Activated T-helper 1 cell treated with anti-CD3 and anti-CD28 coated beads, Interleukin-12 subunit alpha, Interleukin-12 subunit beta, Interleukin-2, Interleukin-4 antibody, amounts not matched to agents 30 ng/mL and 10 ng/mL and 1 ng/mL, durations not matched to agents 14 hours and 24 hours and 36 hours (primary cell): ENCODE data around the gene GDA. TPM values are rescaled to one million over a fixed set of nuclear protein-coding genes. Genes with fewer than 3 reads are reported as not detected.

ENCODE experiments used
- DNase-seq: peaks from one replicate; pipeline ENCODE4 v3.0.0; 2021; ENCODE audit warnings: low spot score
- H3K27ac Mint-ChIP-seq: one replicate; pipeline ENCODE4 v1.8.0; 2021; ENCODE audit warnings: mild to moderate bottlenecking, mixed read lengths
- H3K27me3 Mint-ChIP-seq: one replicate; pipeline ENCODE4 v1.8.0; 2022; ENCODE audit warnings: mild to moderate bottlenecking, moderate library complexity, mixed read lengths; ENCODE audit not compliant: insufficient read depth
- H3K36me3 Mint-ChIP-seq: one replicate; pipeline ENCODE4 v1.8.0; 2021; ENCODE audit warnings: low read depth, mixed read lengths
- H3K4me1 Mint-ChIP-seq: one replicate; pipeline ENCODE4 v1.8.0; 2021; ENCODE audit warnings: low read depth, mixed read lengths
- H3K4me3 Mint-ChIP-seq: one replicate; pipeline ENCODE4 v1.8.0; 2021; ENCODE audit warnings: mild to moderate bottlenecking, moderate library complexity, mixed read lengths
- H3K9me3 Mint-ChIP-seq: one replicate; pipeline ENCODE4 v1.8.0; 2021; ENCODE audit warnings: mixed read lengths
- intact Hi-C: fragments of 100-400 bp; cut with micrococcal nuclease; formaldehyde crosslinking; loops from one replicate; pipeline ENCODE4 v1.15.1; 2024
- total RNA-seq: library from RNA; stranded (reverse); gene quantifications from 2 replicates; pipeline ENCODE4 v1.2.3, GENCODE V29; 2022

The GDA gene
- total RNA-seq: not detected in 2 replicates

GRCh38 chr9:72149231-72149975 is at the start of gene GDA:
Gene GDA (plus strand): TSS chr9:72149440. CDS start chr9:72149560, 120 bp downstream.
- no peaks in the 10 kb centered on the region for H3K36me3 Mint-ChIP-seq
- peaks cover 23% of the 10 kb centered on the region for H3K27me3 Mint-ChIP-seq
- DNase-seq: no peak
- no peaks in the 10 kb centered on the region for H3K9me3 Mint-ChIP-seq
- H3K4me3 Mint-ChIP-seq: no peak within 1 kb of the TSS
- H3K4me1 Mint-ChIP-seq: no peaks in the 10 kb centered on the region
- no peak within 1 kb of the TSS for H3K27ac Mint-ChIP-seq
- intact Hi-C loops: no loop called here

- H3K4me1 Mint-ChIP-seq: no peaks in the 10 kb centered on the region
- no peaks in the 10 kb centered on the region for H3K36me3 Mint-ChIP-seq
- H3K27me3 Mint-ChIP-seq: no peaks in the 10 kb centered on the region
- no peak overlapping the region for H3K4me3 Mint-ChIP-seq
- no peaks in the 10 kb centered on the region for H3K9me3 Mint-ChIP-seq
- DNase-seq: no peak
- intact Hi-C loops: no loop called here
- no peak overlapping the region for H3K27ac Mint-ChIP-seq
Measured at GRCh38 chr9:72102520-72102919, 46.7 kb upstream of the GDA start.

- Mint-ChIP-seq H3K27me3 (no peaks in the 10 kb centered on the region), H3K27ac (no peak overlapping the region), H3K9me3 (no peaks in the 10 kb centered on the region), H3K4me1 (no peaks in the 10 kb centered on the region), H3K36me3 (no peaks in the 10 kb centered on the region), H3K4me3 (no peak overlapping the region)
- DNase-seq: no peak
- intact Hi-C loops: no loop called here
Measured at GRCh38 chr9:72113056-72113455, 36.2 kb upstream of the GDA start.

GRCh38 chr9:72119853-72120252 is 29.4 kb upstream of the GDA start:
- DNase-seq: no peak
- no peaks in the 10 kb centered on the region for H3K36me3 Mint-ChIP-seq
- H3K4me1 Mint-ChIP-seq: no peaks in the 10 kb centered on the region
- H3K4me3 Mint-ChIP-seq: no peak overlapping the region
- no peaks in the 10 kb centered on the region for H3K27me3 Mint-ChIP-seq
- intact Hi-C loops: no loop called here
- H3K9me3 Mint-ChIP-seq: no peaks in the 10 kb centered on the region
- no peak overlapping the region for H3K27ac Mint-ChIP-seq

GRCh38 chr9:72124947-72125346 is 24.3 kb upstream of the GDA start:
- Mint-ChIP-seq H3K27ac (no peak overlapping the region), H3K27me3 (peaks cover 2% of the 10 kb centered on the region), H3K36me3 (no peaks in the 10 kb centered on the region), H3K4me3 (no peak overlapping the region), H3K9me3 (no peaks in the 10 kb centered on the region), H3K4me1 (no peaks in the 10 kb centered on the region)
- intact Hi-C loops: no loop called here
- no peak for DNase-seq

GRCh38 chr9:72127753-72128152 is 21.5 kb upstream of the GDA start:
- Mint-ChIP-seq H3K4me3 (no peak overlapping the region), H3K27me3 (peaks cover 2% of the 10 kb centered on the region), H3K4me1 (no peaks in the 10 kb centered on the region), H3K27ac (no peak overlapping the region), H3K36me3 (no peaks in the 10 kb centered on the region), H3K9me3 (no peaks in the 10 kb centered on the region)
- DNase-seq: no peak
- intact Hi-C loops: no loop called here

GRCh38 chr9:72128526-72128925 is 20.7 kb upstream of the GDA start:
- H3K27ac Mint-ChIP-seq: no peak overlapping the region
- no peaks in the 10 kb centered on the region for H3K4me1 Mint-ChIP-seq
- H3K4me3 Mint-ChIP-seq: no peak overlapping the region
- intact Hi-C loops: no loop called here
- no peaks in the 10 kb centered on the region for H3K9me3 Mint-ChIP-seq
- H3K27me3 Mint-ChIP-seq: peaks cover 2% of the 10 kb centered on the region
- no peaks in the 10 kb centered on the region for H3K36me3 Mint-ChIP-seq
- DNase-seq: no peak

- H3K4me3 Mint-ChIP-seq: no peak overlapping the region
- no peaks in the 10 kb centered on the region for H3K9me3 Mint-ChIP-seq
- H3K27me3 Mint-ChIP-seq: peaks cover 2% of the 10 kb centered on the region
- no peak overlapping the region for H3K27ac Mint-ChIP-seq
- intact Hi-C loops: no loop called here
- no peaks in the 10 kb centered on the region for H3K36me3 Mint-ChIP-seq
- no peak for DNase-seq
- no peaks in the 10 kb centered on the region for H3K4me1 Mint-ChIP-seq
Measured at GRCh38 chr9:72129271-72130156, 19.7 kb upstream of the GDA start.

- Mint-ChIP-seq H3K27me3 (peaks cover 2% of the 10 kb centered on the region), H3K4me3 (no peak overlapping the region), H3K9me3 (no peaks in the 10 kb centered on the region), H3K4me1 (no peaks in the 10 kb centered on the region), H3K36me3 (no peaks in the 10 kb centered on the region), H3K27ac (no peak overlapping the region)
- DNase-seq: no peak
- intact Hi-C loops: no loop called here
Measured at GRCh38 chr9:72130321-72130720, 18.9 kb upstream of the GDA start.

GRCh38 chr9:72131206-72131605 is 18.0 kb upstream of the GDA start:
- Mint-ChIP-seq H3K4me3 (no peak overlapping the region), H3K27me3 (peaks cover 2% of the 10 kb centered on the region), H3K36me3 (no peaks in the 10 kb centered on the region), H3K27ac (no peak overlapping the region), H3K9me3 (no peaks in the 10 kb centered on the region), H3K4me1 (no peaks in the 10 kb centered on the region)
- no peak for DNase-seq
- intact Hi-C loops: no loop called here

GRCh38 chr9:72132052-72132451 is 17.2 kb upstream of the GDA start:
- no peak overlapping the region for H3K4me3 Mint-ChIP-seq
- no peak for DNase-seq
- H3K27me3 Mint-ChIP-seq: peaks cover 2% of the 10 kb centered on the region
- intact Hi-C loops: no loop called here
- H3K36me3 Mint-ChIP-seq: no peaks in the 10 kb centered on the region
- no peaks in the 10 kb centered on the region for H3K4me1 Mint-ChIP-seq
- H3K9me3 Mint-ChIP-seq: no peaks in the 10 kb centered on the region
- H3K27ac Mint-ChIP-seq: no peak overlapping the region

- no peak overlapping the region for H3K4me3 Mint-ChIP-seq
- H3K4me1 Mint-ChIP-seq: no peaks in the 10 kb centered on the region
- DNase-seq: no peak
- no peaks in the 10 kb centered on the region for H3K9me3 Mint-ChIP-seq
- intact Hi-C loops: no loop called here
- no peaks in the 10 kb centered on the region for H3K36me3 Mint-ChIP-seq
- no peak overlapping the region for H3K27ac Mint-ChIP-seq
- no peaks in the 10 kb centered on the region for H3K27me3 Mint-ChIP-seq
Measured at GRCh38 chr9:72133365-72134035, 15.7 kb upstream of the GDA start.

GRCh38 chr9:72134801-72135200 is 14.4 kb upstream of the GDA start:
- H3K27me3 Mint-ChIP-seq: no peaks in the 10 kb centered on the region
- H3K4me3 Mint-ChIP-seq: no peak overlapping the region

More at GRCh38 chr9:72134801-72135200, 14.4 kb upstream of the GDA start:
- Mint-ChIP-seq H3K36me3 (no peaks in the 10 kb centered on the region), H3K4me1 (no peaks in the 10 kb centered on the region), H3K27ac (no peak overlapping the region), H3K9me3 (no peaks in the 10 kb centered on the region)
- intact Hi-C loops: no loop called here
- DNase-seq: no peak
